Stimulated activated CD4-positive, alpha-beta T cell treated with anti-CD3 and anti-CD28 coated beads, TNF-alpha, amount 100 ng/mL, for 1 hour (primary cell): ENCODE data around the gene PDSS2.
"Not testable (repeated sequence)": the region's sequence is repeated elsewhere in the genome, so short reads cannot be mapped to it uniquely, and the experiment has no call there.

Experiments
- DNase-seq, 3 donors: peaks; one replicate each; pipeline ENCODE4 v3.0.0-alpha.2; 2020; ENCODE audit warnings: low read depth in 3 of 3, low spot score in 1 of 3

Gene PDSS2

GRCh38 chr6:107179004-107179403 lies 280.4 kb downstream of the PDSS2 start:
- no peak for DNase-seq

DNA sequence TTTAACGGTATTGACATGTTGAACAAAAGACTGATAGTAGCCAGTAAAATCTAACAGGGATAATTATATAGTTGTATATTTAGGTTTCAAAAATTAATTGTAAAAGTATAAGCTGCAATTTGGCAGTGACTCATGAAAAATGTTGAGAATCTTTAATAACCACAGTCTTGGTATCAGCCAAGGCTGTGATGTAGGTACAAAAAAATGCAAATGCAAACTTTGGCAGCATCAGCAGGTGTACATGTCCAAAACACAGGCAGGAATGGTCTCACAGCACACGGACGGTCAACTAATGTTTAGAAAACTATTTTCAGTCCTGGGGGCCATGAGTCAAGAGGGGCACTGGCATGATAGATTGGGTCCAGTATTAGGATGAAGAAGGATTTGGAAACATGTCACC lies 285.6 kb downstream of the PDSS2 start:
- DNase-seq: no peak

- DNase-seq: no peak
These were observed 287.9 kb downstream of the PDSS2 start for GRCh38 chr6:107171513-107171912.

DNA sequence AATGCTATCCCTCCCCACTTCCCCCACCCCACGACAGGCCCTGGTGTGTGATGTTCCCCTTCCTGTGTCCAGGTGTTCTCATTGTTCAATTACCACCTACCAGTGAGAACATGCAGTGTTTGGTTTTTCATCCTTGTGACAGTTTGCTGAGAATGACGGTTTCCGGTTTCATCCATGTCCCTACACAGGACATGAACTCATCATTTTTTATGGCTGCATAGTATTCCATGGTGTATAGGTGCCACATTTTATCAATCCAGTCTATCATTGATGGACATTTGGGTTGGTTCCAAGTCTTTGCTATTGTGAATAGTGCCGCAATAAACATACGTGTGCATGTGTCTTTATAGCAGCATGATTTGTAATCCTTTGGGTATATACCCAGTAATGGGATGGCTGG lies 295.1 kb downstream of the PDSS2 start:
- DNase-seq: not testable (repeated sequence)

- no peak for DNase-seq
These were observed 297.8 kb downstream of the PDSS2 start for GRCh38 chr6:107161521-107161920.

DNA sequence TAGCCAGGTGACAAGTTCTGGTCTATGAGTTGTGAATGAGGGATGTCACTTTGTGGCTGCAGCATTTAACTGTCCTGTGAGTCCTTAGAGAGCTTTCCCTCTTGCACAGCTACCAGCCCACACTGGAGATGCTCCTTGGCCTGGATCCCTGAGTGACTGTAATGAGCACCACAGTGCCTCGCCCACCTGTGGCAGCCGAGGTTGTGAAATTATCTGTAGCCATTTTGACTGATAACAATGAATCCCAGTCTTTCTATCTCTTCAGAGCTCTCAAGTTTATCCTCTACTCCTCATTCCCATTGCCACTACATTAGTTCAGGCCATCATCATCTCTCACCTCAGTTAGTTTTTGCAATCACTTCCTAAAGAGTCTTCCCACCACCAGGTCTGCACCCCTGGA lies 302.7 kb downstream of the PDSS2 start:
- no peak for DNase-seq

DNA sequence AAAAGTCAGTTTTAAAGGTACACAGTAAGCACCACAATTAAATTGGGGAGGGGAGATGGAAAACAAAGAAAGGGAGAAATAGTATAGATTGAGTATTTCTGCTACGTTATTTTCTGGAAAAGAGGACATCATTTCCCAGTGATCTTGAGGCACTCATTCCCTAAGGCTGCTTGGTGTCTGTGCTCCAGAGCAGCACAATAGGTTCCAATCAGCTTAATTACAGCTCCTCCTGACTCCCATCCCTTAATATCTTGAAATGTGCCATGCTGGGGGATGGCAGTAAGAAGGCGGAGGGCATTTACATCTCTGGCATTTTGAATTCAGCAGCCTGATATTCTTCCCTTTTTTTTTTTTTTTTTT lies 304.6 kb downstream of the PDSS2 start:
- no peak for DNase-seq

GRCh38 chr6:107154131-107154800 lies 305.1 kb downstream of the PDSS2 start:
- no peak for DNase-seq

DNA sequence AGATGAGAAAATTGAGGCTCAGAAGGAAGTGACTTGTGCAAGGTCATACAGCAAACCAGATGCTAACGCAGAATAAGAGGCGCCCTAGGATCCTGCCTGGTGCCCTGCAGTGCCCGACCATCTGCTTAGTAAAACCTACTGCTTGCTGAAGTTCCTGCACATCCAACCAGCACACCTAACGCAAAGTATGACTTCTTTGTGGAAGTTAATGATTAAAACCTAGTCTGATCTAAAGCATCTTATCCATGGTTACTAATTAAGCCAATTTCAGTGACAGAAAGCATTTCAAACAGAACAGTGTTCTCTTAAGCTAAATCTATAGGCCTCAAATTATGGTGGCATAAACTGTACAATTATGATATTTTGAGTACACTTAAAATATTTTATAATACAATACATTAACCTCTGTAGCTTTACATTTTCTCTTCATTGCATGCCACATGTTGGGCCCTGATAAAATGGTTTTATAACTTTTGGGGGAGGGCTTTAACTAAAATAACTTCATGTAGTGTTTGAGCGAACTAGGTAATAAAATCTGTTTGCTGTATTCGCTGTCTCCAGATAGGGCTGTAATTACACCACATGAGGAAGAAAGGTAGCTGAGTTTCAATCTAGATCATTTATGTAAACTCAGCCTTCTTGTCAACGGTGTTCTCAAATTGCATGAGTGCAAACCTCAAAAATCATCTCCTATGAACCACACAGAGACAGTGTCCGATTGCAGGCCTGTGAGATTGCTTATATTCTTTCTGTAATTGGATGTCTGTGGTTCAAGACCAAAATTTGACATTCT lies 306.5 kb downstream of the PDSS2 start:
- DNase-seq: no peak

GRCh38 chr6:107144666-107145065 lies 314.7 kb downstream of the PDSS2 start:
- no peak for DNase-seq

GRCh38 chr6:107144014-107144413 lies 315.4 kb downstream of the PDSS2 start:
- no peak for DNase-seq

- DNase-seq: no peak
These were observed 318.8 kb downstream of the PDSS2 start for GRCh38 chr6:107140581-107140980.

DNA sequence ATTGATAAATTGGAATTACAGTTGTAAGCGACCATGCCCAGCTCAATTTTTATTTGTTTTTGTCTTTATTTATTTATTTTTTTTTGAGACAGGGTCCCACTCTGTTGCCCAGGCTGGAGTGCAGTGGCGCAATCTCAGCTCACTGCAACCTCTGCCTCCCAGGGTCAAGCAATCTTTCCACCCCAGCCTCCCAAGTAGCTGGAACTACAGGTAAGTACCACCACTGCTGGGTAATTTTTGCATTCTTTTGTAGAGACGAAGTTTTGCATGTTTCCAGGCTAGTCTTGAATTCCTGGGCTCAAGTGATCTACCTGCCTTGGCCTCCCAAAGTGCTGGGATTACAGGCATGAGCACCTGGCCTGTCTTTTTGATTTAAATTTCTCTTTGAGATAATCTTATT lies 323.0 kb downstream of the PDSS2 start:
- not testable (repeated sequence) for DNase-seq

GRCh38 chr6:107135048-107135680 lies 324.2 kb downstream of the PDSS2 start:
- DNase-seq: not testable (repeated sequence)

DNA sequence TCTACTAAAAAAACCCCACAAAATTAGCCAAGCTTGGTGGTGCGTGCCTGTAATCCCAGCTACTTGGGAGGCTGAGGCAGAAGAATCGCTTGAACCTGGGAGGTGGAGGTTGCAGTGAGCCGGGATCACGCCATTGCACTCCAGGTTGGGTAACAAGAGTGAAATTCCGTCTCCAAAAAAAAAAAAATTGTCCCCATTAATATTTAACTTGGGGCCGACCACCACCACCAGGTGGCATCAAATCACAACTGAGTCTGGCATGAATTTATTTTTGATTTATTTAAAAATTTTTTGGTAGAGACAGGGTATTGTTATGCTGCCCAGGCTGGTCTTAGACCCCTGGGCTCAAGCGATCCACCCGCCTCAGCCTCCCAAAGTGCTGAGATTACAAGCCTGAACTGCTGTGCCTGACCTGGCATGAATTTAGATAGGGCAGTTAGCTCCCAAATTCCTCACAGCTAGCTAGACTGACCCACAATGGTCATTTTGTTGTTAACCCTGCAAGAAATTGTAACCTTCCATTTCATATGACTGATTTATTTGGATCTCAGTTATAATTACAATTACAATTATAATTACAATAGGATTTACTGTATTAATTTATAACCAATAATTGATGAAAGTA lies 326.9 kb downstream of the PDSS2 start:
- no peak for DNase-seq

GRCh38 chr6:107129370-107129925 lies 329.9 kb downstream of the PDSS2 start:
- DNase-seq: no peak

DNA sequence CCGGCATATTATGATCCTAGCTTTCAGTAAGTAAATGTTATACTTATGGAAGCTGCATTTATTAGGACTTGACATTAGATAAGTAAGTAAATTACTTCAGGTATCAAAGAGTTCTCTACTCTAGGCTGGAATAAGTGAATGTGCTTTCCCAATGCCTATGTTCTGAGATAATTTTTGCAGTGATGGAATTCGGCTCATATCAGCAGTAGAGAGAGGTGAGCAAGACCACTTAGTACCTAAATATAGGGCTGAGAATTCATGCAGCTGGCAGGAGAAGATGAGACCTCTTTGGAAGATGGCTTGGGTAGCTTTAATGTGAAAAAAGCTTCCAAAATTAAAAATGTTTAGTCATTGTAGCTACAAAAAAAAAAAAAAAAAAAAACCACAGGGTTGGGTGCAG lies 330.8 kb downstream of the PDSS2 start:
- DNase-seq: no peak

DNA sequence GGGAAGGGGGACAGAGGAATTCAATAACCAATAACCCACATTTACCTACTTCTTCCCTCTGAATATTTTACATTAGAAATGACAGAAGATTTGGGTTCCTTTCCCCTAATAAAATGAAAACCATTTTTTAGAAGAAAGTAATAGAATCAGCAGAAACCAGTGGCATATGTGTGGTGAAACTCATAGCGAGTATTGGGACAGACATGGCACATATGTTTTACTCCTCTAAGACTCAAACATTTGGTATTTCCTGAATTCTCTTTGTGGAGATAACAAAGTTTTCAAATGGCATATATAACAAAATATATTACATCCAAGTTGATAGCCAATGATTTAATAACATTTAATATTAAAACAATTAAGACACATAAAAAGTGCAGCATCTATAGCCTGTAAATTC lies 331.2 kb downstream of the PDSS2 start:
- no peak for DNase-seq

- DNase-seq: no peak
These were observed 333.6 kb downstream of the PDSS2 start for GRCh38 chr6:107125771-107126170.

GRCh38 chr6:107124934-107125348 lies 334.4 kb downstream of the PDSS2 start:
- no peak for DNase-seq

- no peak for DNase-seq
These were observed 335.9 kb downstream of the PDSS2 start for GRCh38 chr6:107123501-107123900.

GRCh38 chr6:107122748-107123147 lies 336.6 kb downstream of the PDSS2 start:
- DNase-seq: no peak
